NCI-H1092 (cell line): ENCODE results near the gene IL13.
"Not testable (repeated sequence)": the region's sequence is repeated elsewhere in the genome, so short reads cannot be mapped to it uniquely, and the experiment has no call there.

ENCODE experiments used
- DNase-seq: peaks from one replicate; lab custom pipeline; 2025; lab: John Stamatoyannopoulos, UW

Gene IL13

DNA sequence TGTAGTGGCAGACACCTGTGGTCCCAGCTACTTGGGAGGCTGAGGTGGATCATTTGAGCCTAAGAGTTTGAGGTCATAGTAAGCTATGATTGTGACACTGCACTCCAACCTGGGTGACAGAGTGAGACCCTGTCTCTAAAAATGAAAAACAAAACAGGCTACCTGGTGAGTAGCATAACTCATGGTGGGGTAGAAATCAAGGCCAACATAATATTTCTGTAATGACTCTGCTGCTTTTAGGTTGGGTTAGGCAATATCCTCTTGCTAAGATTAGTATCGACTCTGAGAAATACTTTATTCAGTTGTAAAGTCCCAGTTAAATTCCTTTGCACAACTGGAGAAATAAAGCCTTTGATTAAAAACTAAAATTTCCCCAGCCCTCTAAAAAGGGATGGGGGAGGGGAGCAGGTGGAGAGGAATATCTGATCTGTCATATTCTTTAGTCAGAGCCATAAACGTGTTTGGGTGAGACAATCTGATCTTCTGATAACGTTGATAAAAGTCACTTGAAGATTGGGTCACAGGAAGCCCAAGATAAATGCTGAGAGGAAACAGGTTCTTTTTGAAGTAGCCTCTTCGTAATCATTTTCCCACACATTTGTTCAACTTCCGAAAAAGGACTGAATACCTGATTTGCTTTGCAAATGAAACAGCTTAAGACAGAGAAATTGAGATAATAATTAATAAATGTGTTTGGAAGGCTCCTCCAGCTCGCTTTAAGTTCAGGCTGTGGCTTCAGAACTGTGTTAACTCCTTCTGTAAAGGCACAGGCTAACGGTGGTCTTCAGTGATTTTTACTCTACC lies 30.8 kb downstream of the IL13 start:
- no peak for DNase-seq

GRCh38 chr5:132689513-132689912 lies 31.5 kb downstream of the IL13 start:
- no peak for DNase-seq

DNA sequence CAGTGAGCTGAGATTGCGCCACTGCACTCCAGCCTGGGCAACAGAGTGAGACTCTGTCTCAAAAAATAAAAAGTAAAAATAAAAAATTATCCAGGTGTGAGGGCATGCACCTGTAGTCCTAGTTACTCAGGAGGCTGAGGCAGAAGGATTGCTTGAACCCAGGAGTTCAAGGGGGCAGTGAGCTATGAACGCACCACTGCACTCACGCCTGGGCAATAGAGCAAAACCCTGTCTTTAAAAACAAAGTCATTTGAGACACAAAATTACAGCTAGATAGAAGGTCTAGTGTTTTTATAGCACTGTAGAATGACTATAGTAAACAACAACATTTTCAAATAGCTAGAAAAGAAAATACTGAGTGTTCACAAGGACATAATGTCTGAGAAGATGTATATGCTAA lies 32.2 kb downstream of the IL13 start:
- no peak for DNase-seq

- not testable (repeated sequence) for DNase-seq
These were observed 34.0 kb downstream of the IL13 start for GRCh38 chr5:132691755-132692631.

GRCh38 chr5:132692632-132692967 lies 34.6 kb downstream of the IL13 start:
- DNase-seq, result no peak

- no peak for DNase-seq
These were observed 38.0 kb downstream of the IL13 start for GRCh38 chr5:132695956-132696355.

DNA sequence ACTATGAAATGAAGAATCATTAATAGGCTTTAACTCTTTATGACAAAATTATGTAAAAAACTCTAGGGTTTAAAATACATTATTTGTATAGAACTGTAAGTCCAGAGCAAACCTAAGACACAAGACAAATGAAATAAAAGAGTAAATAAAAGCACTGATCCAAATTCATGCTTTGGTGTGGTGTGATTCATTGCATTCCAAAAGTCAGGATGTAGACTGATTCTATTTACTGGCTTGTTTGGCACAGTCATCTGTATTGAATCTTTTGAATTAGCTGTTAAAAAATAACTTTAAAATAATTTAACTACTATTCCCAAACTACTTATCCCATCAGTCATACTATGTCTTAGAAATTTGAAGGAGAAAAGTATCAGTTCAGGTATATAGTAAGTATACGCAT lies 46.9 kb downstream of the IL13 start:
- DNase-seq, result no peak

DNA sequence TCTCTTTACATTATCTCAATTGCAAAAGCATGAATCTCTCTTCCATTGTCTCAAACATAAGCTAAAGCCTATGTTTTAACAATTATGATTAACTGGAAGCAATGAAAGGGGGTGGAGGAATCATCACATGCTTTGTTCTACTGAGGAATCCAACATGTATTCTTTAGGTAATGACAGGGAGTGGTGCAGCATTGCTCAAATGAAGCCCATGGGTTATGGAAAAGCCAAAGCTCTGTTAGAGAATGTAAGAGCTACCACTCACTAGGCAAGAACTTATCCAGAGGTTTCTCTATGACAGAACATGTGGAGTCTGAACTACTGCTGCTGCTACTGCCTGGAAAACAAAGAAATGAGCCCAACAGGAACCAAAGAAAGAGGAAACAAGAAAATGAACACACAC lies 50.7 kb downstream of the IL13 start:
- no peak for DNase-seq
